Measurements from ENCODE around the gene EEF2K.

GRCh38 chr16:22329199-22329695 is 123.2 kb downstream of the EEF2K start:
- TF ChIP-seq, protein P1, sequence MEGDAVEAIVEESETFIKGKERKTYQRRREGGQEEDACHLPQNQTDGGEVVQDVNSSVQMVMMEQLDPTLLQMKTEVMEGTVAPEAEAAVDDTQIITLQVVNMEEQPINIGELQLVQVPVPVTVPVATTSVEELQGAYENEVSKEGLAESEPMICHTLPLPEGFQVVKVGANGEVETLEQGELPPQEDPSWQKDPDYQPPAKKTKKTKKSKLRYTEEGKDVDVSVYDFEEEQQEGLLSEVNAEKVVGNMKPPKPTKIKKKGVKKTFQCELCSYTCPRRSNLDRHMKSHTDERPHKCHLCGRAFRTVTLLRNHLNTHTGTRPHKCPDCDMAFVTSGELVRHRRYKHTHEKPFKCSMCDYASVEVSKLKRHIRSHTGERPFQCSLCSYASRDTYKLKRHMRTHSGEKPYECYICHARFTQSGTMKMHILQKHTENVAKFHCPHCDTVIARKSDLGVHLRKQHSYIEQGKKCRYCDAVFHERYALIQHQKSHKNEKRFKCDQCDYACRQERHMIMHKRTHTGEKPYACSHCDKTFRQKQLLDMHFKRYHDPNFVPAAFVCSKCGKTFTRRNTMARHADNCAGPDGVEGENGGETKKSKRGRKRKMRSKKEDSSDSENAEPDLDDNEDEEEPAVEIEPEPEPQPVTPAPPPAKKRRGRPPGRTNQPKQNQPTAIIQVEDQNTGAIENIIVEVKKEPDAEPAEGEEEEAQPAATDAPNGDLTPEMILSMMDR (IDR thresholded peaks at IDR 0.05) = no peak
- no peak for TF ChIP-seq ZFX (IDR thresholded peaks at IDR 0.05; ENCODE audit: borderline replicate concordance)
